CD4-positive, alpha-beta T cell treated with Interleukin-6 at 100 ng/mL for 8 hours (primary cell): ENCODE measurements around the gene NLRC5.
"Not testable (repeated sequence)": the region's sequence is repeated elsewhere in the genome, so short reads cannot be mapped to it uniquely, and the experiment has no call there.

ENCODE experiments used
- DNase-seq: peaks from one replicate; pipeline ENCODE4 v3.0.0-alpha.2; 2020; ENCODE audit warnings: mixed read lengths, low spot score

The NLRC5 gene

DNA sequence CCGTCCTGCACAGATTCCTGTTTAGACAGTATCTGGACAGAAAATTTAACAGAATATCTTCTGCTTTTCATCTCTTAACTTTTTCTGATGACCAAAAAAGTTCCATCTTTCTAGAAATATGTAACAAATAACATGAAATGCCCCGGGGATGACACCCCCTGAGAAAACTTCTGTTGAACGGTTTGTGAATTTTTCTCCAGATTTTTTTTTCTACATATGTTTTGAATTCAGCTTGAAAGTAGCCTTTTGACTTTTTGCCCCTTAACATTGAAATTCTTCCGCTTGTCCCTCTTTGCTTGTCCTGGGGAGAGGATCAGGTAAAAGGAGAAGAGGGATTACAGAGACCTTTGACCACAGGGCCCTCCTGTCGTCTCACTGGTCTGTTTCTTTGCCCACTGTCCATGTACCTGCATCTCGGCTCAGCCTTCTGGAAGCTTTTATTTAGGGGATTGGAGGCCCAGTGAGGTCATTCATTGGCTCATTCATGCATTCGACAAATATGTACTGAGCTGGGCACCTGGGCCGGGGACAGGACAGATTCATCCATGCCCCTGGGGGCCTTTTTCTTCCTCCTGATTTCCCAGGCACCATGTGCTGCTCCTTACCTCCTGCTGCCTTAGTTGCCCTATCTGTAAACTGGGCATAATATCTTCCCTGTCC is 83.4 kb downstream of the NLRC5 start:
- DNase-seq = no peak

DNA sequence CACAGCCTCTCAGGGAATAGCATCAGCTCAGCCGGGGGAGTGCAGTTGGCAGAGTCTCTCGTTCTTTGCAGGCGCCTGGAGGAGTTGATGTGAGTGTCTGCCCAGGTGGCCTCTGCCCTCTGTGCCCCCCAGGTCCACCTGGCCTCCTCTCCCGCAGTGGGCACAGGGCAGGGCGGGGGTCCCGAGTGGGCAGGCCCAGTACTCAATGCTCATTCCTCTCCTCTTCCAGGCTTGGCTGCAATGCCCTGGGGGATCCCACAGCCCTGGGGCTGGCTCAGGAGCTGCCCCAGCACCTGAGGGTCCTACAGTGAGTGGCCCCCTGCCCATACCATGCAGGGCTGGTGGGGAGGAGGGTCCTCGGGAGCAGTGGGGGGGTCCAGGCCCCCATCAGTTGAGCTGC is 88.4 kb downstream of the NLRC5 start:
- no peak for DNase-seq

DNA sequence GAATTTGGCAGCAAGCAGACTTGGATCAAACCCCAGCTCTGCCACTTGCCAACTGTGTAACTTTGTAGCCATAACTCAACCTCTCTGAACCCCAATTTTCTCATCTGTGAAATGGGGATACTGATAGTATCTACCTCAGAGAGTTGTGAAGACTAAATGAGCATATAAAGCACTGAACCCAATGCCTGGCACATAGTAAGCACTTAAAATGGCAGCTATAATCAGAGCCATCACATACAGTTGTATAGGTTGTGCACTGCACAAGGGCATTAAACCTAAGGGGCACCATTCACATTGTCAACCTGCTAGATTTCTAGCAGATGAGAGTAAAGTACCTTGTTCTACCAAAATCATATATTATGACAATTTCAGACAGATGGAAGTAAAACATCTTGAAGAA is 92.4 kb downstream of the NLRC5 start:
- no peak for DNase-seq

DNA sequence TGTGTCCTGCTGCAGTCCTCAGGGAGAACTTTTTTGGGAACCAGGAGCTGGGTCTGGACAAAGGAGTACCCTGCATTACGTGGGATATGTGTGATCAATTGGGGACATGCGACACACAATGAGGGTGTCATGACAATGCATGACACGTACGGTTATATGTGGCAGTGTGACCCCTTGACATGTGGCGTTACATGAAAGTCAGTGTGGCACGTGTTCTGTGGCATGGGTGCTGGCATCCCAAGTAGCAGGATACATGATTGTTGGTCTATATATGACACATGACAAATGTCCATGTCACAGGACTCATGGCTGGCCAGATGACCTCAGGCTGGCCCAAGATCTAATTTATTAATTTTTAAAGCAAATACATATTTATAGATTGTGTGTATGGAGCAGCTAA is 93.3 kb downstream of the NLRC5 start:
- DNase-seq = no peak

DNA sequence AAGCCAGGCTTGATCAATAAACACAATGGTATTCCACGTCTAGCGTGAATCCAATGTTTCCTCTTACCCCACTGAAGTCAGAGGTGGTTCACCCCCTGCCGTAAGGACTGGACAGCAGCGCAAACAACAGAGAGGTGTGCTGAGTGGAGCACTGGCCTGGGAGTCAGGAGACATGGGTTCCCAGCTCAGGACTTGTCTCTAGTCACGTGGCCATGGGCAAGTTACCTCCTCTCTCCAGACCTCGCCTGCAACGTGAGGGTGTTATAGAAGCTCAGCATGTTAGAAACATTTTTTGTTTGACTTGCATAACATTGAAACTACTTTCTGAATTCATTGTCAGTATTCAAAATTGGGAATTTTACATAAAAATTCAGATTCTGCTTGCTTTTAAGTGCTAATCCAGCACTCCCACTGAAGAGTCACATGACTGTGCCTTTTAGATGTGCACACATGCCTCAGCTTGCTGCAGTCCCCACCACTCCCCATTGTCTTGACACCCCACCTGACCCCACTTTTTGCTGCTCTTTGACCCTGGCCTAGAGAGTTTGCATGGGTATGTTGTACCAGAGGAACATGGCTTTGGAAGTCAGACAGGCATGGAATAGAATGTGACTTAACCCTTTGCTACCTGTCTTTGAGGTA is 94.2 kb downstream of the NLRC5 start:
- no peak for DNase-seq

DNA sequence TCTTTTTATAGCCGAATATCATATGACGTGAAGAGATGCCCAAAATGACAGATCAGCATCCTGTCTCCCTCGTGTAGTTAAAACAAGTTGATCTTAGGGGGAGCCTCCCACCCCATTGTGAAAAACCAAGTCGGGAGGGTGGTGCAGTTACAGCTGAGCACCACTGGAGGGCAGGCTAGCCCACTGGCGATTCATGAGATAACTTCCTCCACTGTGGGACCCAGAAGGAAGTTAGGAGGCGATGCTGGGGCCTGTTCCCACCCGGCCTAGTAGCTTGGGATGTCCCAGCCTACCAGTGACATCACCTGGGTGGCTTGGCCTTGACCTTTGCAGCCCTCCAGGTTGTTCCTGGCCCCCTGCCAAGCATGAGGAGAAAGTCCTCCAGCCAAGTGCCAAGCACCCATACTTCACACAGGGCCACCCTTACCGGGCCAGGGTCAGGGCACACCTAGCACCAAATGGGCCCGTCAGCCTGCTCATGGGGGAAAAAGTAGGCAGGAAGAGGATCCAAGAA is 95.0 kb downstream of the NLRC5 start:
- peak; percentile 69 for DNase-seq

DNA sequence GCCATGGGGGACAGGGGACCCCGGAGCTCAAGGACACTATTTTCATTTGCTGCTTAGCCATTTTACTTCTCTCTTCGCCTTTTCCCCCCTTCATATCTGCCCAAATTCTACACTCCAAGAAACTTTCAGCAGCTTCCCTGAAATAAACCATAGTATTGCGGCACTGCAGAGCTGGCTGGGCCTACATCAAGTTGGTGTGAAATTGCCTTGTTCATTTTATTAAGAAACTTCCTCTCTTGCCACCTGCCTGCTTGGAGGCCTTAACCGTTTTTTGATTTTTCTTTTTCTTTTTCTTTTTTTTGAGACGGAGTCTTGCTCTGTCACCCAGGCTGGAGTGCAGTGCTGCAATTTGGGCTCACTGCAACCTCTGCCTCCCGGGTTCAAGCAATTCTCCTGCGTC is 95.6 kb downstream of the NLRC5 start:
- no peak for DNase-seq

DNA sequence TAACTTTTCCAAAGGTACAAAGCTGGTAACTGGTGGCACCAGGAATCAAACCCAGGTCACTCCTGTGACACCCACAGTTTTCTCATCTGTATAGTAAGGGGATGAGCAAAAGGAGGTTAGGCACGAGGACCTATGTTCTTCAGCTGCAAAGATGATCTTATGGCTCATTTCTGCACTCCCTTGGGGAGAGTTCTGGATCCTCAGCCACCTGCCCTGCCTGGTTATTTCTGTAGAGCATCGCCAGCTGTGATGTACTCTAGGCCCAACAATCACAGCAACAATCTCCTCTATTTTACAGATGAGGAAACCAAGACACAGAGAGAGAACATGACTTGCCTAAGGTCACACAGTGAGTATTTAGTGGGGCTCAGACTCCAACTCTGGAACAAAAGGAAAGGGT is 97.6 kb downstream of the NLRC5 start:
- no peak for DNase-seq

DNA sequence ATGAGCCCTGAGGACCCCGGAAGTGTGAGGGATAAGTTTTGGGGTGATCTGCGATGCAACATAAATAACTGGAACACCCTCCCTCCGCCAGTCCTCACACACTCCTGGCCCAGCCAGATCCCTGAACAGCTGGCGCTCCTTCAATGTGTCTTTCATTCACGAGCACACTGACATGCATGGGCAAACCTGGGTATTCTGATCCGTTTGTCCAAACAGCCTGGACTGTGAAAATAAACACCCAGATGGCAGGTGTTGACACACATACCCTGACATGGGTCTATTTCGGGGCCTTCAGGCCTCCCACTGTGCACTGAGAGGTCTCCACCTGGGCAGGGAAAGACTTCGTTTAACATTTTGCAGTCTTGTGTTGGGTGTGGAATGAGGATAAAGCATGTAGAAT is 100.0 kb downstream of the NLRC5 start:
- DNase-seq = no peak

DNA sequence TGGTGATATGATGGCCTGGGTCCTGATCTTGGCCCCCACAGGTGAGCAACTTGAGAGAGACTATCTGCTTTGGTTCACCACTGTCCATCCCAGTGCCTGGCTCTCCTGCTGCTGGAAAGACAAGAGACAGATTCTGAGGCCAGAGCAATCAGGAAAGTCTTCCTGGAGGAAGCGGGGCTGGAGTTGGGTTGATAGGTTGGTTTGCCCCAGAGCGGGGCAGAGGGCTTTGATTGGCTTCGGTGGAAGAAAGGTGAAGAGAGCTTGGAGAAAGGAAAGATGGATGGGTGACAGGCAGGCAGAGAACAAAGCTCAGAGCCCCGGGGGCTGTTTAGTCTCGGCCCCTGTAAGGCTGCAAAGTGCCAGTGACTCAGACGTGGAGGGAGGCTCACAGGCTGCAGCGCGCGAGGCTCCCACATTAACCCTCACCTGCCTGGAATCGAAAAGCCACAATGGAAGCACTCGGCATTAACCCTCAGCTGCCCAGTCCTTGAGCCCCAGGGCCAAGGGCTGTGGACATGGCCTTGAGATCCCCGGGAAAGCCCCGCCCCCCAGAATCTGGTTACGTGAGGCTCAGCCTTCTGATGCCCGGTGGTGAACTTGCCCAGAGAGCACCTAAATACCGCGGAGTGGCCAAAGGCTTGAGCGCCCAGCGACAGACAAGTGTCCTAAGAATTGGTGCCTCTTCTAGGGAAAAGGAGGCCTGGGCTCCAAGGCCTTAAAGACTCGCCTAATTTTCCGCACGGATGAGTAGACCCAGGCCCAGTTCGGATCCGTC is 102.0 kb downstream of the NLRC5 start:
- no peak for DNase-seq

DNA sequence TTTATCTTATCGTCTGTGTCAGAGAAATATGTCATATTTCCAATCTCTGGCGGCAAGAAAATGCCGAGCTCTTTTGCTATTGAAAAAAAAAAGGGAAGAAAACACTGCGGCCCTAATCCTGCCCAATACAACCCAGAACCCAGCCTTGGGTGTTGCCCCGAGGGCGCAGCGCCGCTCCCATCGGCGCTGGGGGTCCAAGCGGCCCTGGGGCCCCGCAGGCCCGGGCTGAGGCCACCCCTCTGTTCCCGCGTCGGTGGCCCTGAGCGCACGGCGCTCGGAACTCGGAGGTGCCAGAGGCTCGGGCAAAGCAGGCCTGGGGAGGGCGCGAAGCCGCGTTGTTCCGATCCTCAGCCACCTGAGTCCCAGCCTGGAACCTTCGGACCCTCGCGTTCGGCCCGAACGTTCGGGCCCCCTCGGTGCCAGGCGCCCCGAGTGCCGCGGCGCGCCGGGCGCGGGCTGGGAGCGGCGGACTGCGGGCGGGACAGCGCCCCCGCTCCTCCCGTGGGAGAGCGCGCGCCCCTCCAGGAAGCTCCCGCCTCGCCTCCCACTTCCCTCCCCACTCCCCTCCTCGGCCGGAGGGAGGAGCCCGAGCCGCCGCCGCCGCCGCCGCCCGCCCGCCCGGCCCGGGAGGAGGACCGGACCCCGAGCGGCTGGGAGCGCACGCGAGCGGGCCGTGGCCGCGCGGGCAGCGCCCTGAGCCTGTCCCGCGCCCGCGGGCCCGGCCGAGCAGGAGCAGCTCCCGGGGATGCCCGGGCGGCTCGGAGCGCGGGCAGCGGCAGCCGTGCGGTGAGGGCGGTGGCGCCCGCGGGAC is 102.8 kb downstream of the NLRC5 start, which contains the start of gene CPNE2:
TSS of gene CPNE2 (plus strand) at position 609 of the 811 bp plus-strand sequence. CDS start 18,160 bp downstream, outside the sequence.
- no peak for DNase-seq

DNA sequence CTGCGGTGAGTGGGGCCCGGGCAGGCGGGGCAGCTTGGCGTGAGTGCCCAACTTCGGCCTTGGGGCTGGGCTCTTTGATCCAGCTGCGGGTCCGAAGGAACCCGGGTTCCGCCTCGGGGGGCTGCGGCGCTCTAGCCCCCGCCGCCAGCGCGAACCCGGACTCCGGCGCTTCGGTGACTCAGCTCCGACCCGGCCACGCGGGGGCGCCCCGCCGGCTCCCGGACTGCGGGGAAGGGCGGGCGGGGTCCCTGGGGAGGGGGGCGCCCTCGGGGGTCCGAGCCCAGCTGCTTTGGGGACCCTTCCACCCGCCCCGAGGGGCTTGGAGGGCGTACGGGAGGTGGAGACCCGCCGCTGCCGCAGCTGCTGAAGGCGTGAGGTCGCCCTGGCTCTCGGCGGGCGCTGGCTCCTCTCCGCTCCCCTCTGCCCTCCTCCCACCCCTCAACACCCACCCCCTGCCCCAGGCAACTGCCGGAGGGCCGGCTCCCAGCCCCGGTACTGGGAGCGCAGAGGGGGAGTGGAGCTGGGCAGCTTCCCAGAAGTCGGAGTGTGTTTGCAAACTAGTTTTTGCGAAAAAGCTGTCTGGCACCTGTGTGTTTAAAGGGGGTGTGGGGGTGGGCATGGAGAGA is 103.5 kb downstream of the NLRC5 start:
- DNase-seq = peak; percentile 28

DNA sequence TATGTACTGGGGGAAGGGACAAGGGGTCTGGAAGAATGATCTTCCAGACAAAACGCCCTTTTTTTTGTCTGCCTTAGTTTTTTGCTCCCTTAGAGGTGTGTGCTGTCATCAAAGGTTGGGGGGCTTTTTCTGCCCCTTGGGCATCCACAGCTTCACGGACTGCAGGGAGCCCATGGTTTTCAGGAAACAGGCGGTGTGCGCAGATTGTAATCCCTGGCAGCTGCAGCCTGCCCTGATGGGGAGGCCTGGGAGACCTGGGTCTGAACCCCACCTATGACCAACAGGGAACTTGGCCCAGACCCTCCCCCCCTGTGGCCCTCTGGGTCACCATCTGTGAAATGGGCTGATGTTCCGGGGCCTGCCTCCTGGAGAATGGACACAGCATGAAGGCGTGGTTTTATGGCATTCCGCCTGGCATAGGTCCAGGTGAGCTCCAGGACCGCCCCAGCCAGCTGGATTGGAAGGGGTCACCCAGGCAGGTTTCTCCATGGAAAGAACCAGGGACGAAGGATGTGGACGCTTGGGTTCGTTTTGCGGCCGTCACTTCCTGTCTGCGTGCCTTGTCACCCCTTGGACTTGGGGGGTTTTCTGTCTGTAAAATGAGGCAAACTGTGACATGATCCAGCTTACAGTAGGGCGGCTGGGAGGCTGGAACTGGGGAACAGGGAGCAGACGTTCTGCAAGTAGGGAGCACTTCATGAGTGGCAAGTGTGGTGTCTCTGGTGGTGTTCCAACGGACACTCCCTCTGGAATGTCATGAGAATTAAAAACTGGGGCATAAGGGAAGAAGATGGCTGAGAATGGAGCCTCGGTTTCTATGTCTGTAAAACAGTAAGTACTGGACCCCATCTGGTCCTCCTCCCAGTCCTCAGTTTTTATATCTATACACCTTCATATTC is 104.6 kb downstream of the NLRC5 start:
- DNase-seq = no peak

DNA sequence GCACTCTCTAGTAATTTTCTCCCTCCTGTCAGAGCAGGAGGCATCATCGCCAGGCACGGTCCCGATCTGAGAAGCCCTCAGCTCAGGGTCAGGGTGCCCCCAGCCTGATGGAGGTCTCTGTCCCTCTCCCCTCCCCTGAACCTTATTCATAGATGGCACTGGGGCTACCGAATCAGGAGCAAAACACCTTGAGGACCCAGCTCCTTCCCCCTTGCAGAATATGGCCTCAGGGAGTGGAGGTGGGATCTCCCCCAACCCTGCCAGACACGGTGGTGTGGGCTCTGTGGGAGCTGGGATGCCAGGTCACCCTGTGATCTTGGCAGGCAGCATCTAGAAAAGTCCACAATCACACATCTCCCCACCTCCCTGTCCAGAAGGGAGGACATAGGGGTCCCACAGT is 105.6 kb downstream of the NLRC5 start:
- no peak for DNase-seq

DNA sequence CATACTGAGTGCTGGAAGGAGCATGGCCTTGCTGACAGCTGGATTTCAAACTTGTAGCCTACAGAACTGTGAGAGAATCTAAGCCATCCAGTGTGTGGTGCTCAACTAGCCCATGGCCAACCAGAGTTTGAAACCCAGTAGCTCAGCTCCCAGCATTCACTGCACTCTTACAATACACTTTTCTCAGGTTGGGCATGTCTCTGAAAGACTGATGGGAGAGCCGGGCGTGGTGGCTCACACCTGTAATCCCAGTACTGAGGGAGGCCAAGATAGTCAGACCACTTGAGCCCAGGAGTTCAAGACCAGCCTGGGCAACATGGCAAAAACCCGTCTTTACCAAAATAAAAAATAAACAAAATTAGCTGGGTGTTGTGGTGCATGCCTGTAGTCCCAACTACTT is 106.8 kb downstream of the NLRC5 start:
- DNase-seq = no peak

DNA sequence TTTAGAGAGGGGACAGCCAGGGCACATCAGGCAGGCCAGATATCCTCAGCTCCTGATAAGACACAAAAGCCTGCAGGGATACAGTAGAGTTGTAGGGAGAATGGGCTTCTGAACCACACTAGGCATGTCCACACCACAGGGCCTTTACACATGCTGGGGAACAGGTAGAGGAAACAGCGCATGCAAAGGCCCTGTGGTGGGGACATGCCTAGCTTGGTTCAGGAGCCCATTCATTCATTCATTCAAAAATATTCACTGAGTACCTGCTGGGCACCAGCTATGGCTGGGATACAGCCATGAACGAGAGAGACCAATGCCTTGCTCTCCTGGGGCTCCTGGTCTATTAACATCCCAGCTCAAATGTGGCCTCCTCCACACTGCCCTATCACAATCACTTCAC is 107.4 kb downstream of the NLRC5 start:
- no peak for DNase-seq

DNA sequence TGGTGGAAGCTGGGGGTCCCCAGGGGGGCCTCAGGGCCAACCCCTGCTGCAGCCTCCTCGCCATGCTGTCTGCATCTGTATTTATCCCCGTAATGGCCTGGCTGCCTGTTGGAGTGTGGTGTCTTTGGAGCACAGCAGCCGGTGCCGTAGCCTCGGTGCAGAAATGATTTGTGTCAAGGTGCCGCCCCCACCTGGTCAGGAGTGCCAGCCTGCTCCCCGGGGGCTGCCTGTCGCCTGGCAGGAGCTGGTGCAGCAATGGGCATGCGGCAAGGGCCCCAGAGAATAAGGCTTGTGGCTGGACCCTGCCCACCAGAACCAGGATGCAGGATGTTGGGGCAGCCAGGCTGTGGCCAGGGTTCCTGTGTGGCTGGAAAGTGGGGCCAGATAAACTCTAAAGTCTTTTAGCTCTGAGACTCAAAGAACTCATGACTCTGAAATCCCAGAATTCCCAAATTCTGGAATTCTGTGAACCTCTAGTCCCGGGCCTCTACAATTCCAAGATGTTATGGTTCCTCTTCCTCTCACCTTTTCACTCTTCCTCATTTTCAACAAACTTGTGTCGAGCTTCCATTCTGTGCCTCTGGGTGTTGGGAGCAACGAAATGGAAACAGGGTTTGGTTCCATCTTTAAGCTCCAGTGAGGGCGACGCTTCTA is 109.0 kb downstream of the NLRC5 start:
- DNase-seq = no peak

DNA sequence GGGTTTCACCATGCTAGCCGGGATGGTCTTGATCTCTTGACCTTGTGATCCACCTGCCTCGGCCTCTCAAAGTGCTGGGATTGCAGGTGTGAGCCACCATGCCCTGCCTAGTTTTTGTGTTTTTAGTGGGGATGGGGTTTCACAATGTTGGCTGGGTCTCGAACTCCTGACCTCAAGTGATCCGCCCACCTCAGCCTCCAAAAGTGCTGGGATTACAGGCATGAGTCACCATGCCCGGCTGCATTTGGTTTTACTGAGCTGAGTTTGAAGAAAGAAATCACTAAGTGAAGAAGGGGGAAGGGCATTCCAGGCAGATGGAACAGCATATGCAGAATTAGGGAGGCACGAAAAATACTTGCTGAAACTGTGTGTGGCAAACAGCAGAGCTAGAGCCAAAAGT is 110.6 kb downstream of the NLRC5 start:
- not testable (repeated sequence) for DNase-seq

DNA sequence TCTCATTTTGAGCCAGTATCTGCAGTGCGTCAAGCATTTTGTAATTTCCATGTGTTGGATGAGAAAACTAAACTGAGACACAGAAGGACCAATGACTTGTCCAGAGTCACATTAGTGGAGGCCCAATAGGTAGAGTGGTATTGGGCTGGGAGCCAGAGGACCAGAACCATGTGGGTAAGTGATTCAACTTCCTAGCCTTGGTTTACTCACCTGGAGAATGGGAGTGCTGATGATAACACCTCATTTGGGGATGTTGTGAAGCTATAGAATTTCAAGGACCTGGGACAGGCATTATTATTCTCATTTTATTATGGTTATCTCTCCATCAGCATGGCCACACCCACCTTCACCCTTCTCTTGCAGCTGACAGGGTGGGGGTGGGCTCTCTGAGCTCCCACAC is 111.1 kb downstream of the NLRC5 start:
- no peak for DNase-seq
